HG03460 (cell line): ENCODE measurements around the gene NUAK2.
"Not testable (repeated sequence)": the region's sequence is repeated elsewhere in the genome, so short reads cannot be mapped to it uniquely, and the experiment has no call there.

Experiments used
- ATAC-seq: cut with Tn5 transposase; IDR thresholded peaks from one replicate; pipeline ENCODE4 v1.9.1; 2021; ENCODE audit not compliant: unreplicated experiment

The NUAK2 gene

GRCh38 chr1:205321162-205321958 lies at the start of gene NUAK2:
Gene NUAK2, minus strand, starts transcription at chr1:205321745. Its CDS starts 117 bp downstream, at chr1:205321628.
- ATAC-seq = no peak

GRCh38 chr1:205370780-205371179 lies 49.2 kb upstream of the NUAK2 start:
- ATAC-seq = no peak

GRCh38 chr1:205369701-205370123 lies 48.2 kb upstream of the NUAK2 start:
- ATAC-seq = no peak

GRCh38 chr1:205368478-205368877 lies 46.9 kb upstream of the NUAK2 start:
- ATAC-seq = no peak

GRCh38 chr1:205365945-205366463 lies 44.5 kb upstream of the NUAK2 start:
- ATAC-seq = no peak

- ATAC-seq = not testable (repeated sequence)
Measured at GRCh38 chr1:205365086-205365485, 43.5 kb upstream of the NUAK2 start.

- ATAC-seq = no peak
Measured at GRCh38 chr1:205360891-205361290, 39.3 kb upstream of the NUAK2 start.

- ATAC-seq = no peak
Measured at GRCh38 chr1:205359771-205360565, 38.4 kb upstream of the NUAK2 start.

GRCh38 chr1:205358579-205358978 lies 37.0 kb upstream of the NUAK2 start:
- ATAC-seq = no peak

- no peak for ATAC-seq
Measured at GRCh38 chr1:205357567-205357966, 36.0 kb upstream of the NUAK2 start.

- ATAC-seq = no peak
Measured at GRCh38 chr1:205356440-205357139, 35.0 kb upstream of the NUAK2 start, which contains the start of gene KLHDC8A. Gene KLHDC8A, minus strand, starts transcription at chr1:205356922. Its CDS starts 13,318 bp downstream, at chr1:205343604.

- no peak for ATAC-seq
Measured at GRCh38 chr1:205355075-205355453, 33.5 kb upstream of the NUAK2 start.

- ATAC-seq = no peak
Measured at GRCh38 chr1:205354259-205355074, 32.9 kb upstream of the NUAK2 start.

GRCh38 chr1:205353612-205354011 lies 32.1 kb upstream of the NUAK2 start:
- ATAC-seq = no peak

GRCh38 chr1:205353191-205353590 lies 31.6 kb upstream of the NUAK2 start:
- ATAC-seq = no peak

- no peak for ATAC-seq
Measured at GRCh38 chr1:205351984-205352713, 30.6 kb upstream of the NUAK2 start.

- no peak for ATAC-seq
Measured at GRCh38 chr1:205350691-205351141, 29.2 kb upstream of the NUAK2 start.

- ATAC-seq = no peak
Measured at GRCh38 chr1:205350124-205350523, 28.6 kb upstream of the NUAK2 start.
